Activated T-cell treated with anti-CD3 and anti-CD28 coated beads, Interleukin-2, amount 50 U/mL, for 48 hours (primary cell): ENCODE results near the gene STAMBP.

Source experiments
- DNase-seq, 2 experiments: peaks; one replicate each; pipeline ENCODE4 v3.0.0-alpha.2; 2020

STAMBP gene

DNA sequence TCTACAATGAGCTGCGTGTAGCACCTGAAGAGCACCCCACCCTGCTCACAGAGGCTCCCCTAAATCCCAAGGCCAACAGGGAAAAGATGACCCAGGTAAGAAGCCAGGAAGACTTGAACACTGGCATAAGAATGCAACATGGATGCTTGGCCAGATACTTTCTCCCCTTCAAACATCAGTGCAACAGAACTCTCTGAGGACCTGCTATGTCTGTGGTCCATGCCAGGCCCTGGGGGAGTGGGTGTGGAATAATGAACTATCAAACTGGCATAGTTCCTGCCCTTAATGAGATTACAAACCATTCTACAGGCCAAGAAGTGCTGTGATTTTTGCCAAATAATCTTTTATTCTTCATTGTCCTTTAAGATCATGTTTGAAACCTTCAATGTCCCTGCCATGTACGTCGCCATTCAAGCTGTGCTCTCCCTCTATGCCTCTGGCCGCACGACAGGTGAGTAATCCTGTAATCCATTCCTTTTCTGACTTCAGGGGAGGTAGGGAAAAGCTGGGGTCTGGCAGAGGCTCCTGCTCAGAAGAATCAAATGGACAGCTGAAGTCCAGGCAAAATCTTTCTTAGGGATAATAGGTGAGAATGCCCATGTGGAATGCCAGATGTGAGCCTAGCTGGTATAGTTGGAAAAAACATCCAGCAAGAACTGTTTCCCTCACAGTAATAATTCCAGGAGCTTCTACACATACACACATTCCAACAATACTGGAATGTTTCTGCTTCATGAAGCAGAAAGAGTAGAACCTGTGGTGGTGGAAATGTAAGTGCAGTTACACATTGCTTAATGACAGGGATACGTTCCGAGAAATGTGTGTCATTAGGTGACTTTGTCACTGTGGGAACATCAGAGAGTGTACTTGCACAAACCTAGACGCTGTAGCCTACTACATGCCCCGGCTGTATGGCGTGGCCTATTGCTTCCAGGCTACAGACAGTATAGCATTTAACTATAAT, 80.2 kb downstream of the STAMBP start:
- DNase-seq = no peak

DNA sequence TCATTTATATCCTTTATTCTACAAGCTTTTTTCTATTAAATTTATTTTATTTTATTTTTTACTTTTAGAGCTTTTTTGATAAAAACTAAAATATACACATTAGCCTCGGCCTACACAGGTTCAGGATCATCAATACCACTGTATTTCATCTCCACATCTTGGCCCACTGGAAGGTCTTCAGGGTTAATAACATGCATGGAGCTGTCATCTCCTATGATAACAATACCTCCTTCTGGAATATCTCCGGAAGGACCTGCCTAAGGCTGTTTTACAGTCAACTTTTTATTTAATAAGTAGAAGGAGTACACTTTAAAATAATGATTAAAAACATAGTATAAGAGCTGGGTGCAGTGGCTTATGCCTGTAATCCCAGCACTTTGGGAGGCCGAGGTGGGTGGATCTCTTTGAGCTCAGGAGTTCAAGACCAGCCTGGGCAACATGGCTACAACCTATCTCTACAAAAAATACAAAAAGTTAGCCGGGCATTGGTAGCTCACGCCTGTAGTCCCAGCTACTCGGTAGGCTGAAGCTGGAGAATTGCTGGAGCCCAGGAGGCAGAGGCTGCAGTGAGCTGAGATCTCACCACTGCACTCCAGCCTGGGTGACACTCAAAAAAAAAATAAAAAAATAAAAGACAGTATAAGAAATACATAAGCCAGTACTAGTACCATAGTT, 82.2 kb downstream of the STAMBP start:
- no peak for DNase-seq

DNA sequence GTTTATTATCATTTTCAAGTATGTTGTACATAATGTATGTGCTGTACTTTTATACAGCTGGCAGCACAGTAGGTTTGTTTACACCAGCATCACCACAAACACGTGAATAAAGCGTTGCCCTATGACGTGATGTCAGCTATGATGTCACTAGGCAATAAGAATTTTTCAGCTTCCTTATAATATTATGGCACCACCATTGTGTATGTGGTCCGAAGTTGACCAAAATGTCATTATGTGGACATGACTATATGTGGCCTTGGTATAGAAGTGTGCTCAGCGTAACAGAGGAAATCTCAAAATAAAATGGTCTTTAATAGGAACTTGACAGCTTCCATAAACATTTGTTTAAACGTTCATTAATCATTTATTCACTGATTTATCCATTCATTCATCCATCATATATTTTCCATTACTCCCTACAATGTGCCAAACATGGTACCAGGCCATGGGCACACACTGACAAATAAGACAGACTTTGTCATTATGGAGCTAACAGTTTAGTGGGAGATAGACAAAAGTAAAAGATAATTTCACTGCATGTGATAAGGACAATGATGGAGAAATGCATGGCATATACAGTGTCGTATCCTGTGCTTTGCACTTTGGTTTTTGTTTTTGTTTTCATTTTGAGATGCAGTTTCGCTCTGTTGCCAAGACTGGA, 82.9 kb downstream of the STAMBP start:
- DNase-seq = no peak

DNA sequence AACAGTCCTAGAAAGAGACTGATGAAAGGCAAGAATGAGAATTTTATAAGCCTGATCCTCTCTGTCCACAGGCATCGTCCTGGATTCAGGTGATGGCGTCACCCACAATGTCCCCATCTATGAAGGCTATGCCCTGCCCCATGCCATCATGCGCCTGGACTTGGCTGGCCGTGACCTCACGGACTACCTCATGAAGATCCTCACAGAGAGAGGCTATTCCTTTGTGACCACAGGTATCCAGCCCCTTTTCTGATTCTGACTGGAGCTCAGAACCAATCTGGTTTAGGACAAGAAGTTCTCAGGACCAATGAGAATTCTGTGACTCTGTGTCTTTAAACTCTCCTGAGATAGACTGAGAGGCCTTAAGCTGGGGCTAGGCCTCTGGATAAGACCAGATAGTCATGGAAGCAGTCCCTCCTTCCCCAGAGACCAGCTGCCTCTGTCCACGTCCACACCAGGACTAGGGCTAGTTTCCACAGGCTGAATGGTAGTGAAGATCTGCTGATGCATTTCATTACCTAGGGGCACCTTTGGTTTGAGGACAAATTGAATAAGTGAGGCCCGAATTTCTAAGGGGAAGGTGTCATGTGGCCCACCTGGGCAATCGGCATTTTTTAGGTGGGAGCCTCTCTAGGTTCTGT, 84.8 kb downstream of the STAMBP start:
- no peak for DNase-seq

DNA sequence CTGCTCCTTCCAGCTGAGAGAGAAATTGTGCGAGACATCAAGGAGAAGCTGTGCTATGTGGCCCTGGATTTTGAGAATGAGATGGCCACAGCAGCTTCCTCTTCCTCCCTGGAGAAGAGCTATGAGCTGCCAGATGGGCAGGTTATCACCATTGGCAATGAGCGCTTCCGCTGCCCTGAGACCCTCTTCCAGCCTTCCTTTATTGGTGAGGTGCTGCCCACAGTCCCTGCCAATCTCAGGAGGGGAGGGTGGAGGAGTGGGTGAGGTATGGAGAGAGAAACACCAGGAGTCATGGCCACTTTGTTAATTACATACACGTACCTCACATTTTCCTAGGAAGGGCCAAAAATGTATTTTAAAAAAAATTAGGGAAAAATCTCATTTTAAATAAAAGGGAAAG, 85.9 kb downstream of the STAMBP start:
- DNase-seq = no peak

DNA sequence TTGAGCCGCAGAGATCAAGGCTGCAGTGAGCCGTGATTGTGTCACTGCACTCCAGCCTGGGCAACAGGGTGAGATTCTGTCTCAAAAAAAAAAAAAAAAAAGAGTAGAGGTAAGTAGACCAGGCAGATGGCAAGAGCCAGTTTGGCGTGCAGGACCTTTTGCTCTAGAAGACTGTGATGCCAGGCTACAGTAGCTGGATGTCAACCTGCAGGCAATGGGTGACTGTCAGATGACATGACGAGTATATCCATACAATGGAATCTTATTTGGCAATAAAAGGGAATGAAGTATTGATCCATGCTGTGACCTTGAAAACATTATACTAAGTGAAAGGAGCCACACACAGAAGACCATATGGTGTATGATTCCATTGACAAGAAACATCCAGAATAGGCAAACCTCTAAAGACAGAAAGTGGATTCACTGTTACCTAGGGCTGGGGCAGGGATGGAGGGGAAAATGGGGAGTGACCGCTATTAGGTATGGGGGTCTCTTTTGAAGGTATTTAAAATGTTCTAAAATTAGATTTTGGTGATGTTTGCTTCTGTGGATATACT, 86.8 kb downstream of the STAMBP start:
- no peak for DNase-seq

DNA sequence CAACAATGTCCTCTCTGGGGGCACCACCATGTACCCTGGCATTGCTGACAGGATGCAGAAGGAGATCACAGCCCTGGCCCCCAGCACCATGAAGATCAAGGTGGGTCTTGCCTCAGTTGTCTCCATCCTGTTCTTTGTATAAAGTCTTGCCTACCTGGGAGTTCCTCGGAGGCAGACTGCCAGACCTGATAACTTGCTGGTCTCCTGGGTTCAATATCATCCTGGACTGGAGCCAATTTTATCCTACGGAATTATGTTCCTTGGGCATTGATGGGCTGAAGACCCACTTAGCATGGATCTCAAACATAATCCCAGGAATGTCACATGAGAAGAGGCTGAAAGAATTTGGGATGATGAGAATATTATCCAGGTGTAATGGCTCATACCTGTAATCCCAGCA, 87.9 kb downstream of the STAMBP start:
- DNase-seq = no peak

DNA sequence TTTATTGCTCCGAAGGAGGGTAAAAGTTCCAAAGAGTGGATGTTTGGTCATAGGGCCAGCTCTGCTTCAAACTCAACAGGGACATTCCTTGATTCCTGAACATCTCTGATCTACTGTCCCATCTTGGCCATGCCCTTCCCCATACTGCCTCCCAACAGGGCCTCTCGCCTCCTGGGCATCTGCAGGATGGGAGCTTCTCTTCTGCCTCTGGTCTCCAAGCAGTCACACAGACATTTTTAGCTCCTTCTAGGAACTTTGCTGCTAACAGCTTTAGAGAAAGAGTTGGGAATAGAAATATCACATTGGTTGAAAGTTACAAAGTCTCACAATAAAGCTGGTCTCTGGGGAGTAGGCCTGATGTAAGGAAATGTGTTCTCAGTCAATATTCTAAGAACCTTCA, 88.5 kb downstream of the STAMBP start:
- no peak for DNase-seq

DNA sequence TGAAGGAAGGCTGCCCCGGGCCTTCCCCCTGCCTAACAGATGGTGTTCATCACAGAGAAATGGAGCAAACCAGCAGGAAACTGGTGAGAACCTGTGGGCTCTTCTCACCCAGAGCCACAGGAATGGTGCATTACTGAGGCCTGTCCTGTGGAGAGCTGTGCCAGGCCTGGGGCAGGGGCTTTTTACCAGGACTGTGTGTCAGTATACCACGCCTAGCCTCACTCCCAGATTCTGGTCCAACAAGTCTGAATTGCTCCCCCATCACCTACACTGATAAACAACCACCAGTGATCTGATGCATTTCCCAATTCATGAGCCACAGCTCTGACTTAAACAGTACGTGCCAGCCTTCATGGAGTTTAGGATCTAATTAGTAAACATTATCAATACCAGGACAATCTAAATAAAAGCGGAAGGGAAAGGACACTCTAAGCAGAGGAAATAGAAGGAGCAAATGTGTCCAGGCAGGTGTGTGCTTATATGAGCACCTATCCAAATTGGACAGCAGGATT, 89.0 kb downstream of the STAMBP start:
- DNase-seq = no peak

DNA sequence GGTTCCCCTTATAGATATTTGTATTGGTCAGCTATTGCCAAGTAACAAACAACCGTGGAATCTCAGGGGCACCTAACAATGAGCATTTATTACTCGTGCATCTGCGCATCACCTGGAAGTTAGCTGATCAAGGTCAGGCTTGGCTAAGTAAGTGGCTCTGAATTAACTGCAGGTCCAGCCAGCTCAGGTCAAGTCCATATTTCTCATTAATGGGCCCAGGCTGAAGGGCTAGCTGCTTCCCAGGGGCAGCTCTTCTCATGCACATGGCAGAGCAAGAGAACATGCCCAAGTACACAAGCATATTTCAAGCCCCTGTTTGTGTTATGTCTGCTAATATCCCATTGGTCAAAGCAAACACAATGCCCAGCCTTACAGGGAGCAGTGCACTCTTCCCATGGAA, 90.1 kb downstream of the STAMBP start:
- no peak for DNase-seq

DNA sequence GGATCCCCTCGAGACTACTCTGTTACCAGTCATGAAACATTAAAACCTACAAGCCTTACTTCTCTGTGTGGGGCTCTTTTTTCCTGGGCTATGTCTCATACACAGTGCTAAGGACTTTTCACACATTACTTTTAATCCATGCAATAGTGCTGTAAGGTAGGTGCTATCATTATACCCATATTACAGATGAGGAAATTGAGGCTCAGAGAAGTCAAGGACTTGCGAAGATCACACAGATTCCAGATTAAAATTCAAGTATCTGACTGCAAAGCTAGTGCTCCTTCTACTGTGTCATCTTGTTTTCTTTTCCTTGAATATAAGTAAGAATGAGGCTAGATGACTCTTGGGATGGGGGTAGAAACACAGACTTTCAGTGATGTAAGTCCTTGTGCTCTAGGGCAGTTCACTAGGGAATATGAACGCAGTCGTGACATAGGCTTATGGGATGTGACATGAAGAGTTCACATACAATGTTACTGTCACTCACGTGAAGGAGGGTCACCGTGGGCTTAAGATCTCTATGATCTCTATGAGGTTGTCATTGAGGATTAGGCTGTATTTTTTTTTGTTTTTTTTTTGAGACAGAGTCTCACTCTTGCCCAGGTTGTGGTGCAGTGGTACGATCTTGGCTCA, 91.0 kb downstream of the STAMBP start:
- no peak for DNase-seq

DNA sequence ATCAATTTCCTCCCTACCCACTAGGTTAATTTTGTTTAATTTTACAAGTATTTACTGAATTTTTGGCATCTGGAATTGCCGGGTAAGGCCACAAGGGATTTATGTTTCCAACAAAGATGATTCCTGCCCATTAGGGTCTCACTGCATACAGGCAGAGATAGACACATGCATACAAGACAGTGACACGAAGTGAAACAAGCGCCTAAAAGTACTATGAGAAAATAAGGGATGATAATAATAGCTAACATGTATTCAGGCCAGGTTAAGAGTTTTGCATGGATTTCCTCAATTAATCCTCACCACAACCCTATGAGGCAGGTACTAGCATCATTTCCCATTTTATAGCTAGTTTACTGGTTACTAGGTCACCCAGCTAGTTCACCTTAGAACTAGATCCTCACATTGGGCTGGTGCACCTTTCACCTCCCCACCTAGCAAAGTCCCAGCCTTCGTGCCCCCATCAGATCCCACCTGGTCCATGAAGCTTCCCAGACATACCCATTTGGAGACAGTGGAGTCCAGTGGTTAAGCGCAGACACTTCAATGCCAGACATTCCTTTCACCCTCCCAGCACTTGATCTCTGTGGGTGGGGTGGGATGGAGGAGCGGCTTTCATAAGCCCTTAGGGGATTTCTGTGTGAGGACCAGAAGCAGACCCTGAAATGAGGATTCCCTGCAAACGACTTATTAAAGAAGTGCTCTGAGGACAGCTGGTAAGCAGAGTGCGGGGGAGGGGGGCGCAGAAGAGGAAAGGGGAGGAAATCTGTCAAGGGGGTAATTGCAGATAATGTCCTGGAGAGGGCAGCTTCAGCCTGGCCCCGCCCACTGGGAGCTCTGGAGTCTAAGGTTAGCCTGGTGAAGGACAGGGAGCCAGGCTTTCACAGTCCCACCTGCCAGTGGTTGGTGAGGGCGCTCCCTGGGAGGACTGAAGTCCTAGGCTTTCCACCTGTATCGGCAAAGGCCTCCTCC, 92.1 kb downstream of the STAMBP start:
- DNase-seq = peak; percentile 55 to 57

DNA sequence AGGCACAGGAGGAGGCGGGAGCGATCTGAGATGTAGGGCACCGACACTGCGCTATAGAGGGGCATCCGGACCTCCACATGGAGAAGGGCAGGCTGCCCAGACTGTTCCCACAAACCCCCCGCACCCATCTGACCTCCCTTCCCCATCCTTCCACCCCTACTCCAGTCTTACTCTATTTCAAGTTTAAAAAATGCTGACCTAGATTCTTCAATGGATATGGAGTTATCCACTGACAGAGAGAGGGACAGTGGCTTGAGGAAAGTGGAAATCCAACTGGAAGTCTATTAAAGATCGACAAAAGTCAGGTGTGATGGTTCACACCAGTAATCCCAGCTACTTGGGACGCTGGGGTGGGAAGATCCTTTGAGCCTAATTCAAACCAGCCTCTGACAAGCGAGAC, 92.8 kb downstream of the STAMBP start:
- DNase-seq = no peak

DNA sequence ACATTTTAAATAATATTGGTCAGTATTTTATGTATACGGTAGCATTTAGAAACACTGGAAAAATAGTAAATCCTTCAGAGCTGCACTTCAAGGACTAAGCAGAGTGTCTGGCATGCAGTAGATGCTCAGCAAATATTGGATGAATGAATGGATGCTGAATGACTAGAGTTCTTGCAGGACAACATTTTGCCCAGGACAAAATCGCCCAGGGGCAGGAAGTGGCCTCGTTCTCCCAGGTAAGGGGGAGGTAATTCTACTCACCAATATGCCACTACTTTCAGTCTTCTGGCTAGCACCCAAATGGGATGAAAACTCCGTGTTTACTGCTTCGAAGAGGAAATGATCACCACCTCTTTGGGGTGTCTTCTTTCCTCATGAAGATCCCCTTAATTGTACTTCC, 93.9 kb downstream of the STAMBP start:
- DNase-seq = no peak
